ENCODE data around the gene ATP6V1G2. TPM values are rescaled to one million over a fixed set of nuclear protein-coding genes. Genes with fewer than 3 reads are reported as not detected.
A peak's percentile ranks its signal among the peaks of the same experiment; 100 is the strongest.

The ATP6V1G2 gene
- total and polyA plus RNA-seq, 2 experiments from 2014 or later, result 2.4 to 2.7 TPM

DNA sequence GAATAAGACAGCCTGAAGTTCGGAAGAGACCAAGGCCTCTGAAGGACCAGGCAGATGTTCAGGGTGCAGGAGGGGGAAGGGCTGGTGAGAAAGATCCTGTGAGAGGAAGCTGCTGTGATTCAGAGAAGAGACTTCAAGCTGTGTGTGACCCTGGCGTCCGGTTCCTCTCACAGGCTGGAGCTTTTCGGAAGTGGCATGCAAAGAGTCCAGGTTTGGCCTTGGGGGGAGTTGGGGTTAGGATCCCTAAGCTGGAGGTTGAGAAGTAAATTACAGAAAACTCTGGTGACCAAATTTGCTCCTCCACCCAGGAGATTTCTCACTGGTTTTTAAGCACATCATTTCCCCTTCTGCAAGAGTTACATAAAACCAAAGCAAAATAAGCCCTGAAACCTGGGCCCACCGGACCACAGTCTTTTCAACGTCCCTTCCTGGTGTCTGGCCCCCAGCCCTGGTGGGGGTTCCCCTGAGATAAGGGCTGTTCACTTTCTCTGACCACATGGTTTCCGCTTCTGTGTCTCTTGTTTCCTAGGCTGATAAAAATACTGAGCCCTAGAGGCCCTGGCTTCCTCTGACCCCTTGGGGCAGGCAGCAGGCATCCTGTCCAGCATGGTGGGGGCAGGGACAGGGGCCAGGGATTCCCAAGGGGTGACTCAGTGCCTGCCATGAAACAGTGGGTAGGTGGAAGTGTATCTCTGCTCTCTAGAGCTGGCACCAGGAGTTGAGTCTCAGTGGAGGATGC, 13.7 kb upstream of the ATP6V1G2 start:
- Histone ChIP-seq H3K27me3 (ENCODE audit: insufficient read depth) (no peaks in the 10 kb centered on the region), H3K36me3 (ENCODE audit: insufficient read depth) (no peaks in the 10 kb centered on the region), H3F3A (replicated peaks; ENCODE audit: low read depth) (0 out of 2 replicates have a peak, but pooled peaks cover 2% of the 10 kb centered on the region), H4K20me1 (replicated peaks; ENCODE audit: insufficient read depth) (no peaks in the 10 kb centered on the region), H3K4me3 (no peak overlapping the region), H2AFZ (no peak overlapping the region), H3K27ac (ENCODE audit: low read depth) (no peak overlapping the region), H3K79me2 (replicated peaks; ENCODE audit: insufficient read depth) (no peaks in the 10 kb centered on the region), H3K9me2 (ENCODE audit: insufficient read depth) (no peaks in the 10 kb centered on the region), H3K4me1 (ENCODE audit: insufficient read depth) (peaks cover 3% of the 10 kb centered on the region; the same call in 1 of the 2 replicates), H3K4me2 (no peak overlapping the region)
- H3K27me3 Mint-ChIP-seq (ENCODE audit: insufficient read depth, low read depth, poor library complexity), result peaks cover 3% of the 10 kb centered on the region
- TF ChIP-seq EZH2 (IDR thresholded peaks at IDR 0.05; ENCODE audit: low read depth, unreplicated experiment), result no peak
- TF ChIP-seq CREB1 (CRISPR knock-in tag; IDR thresholded peaks at IDR 0.05; ENCODE audit: low read depth), result no peak
- TF ChIP-seq POLR2AphosphoS5 (IDR thresholded peaks at IDR 0.05; ENCODE audit: low read depth), result no peak
- TF ChIP-seq STAT1 (IDR thresholded peaks at IDR 0.05; ENCODE audit: unreplicated experiment), result no peak
- TF ChIP-seq, protein P1, sequence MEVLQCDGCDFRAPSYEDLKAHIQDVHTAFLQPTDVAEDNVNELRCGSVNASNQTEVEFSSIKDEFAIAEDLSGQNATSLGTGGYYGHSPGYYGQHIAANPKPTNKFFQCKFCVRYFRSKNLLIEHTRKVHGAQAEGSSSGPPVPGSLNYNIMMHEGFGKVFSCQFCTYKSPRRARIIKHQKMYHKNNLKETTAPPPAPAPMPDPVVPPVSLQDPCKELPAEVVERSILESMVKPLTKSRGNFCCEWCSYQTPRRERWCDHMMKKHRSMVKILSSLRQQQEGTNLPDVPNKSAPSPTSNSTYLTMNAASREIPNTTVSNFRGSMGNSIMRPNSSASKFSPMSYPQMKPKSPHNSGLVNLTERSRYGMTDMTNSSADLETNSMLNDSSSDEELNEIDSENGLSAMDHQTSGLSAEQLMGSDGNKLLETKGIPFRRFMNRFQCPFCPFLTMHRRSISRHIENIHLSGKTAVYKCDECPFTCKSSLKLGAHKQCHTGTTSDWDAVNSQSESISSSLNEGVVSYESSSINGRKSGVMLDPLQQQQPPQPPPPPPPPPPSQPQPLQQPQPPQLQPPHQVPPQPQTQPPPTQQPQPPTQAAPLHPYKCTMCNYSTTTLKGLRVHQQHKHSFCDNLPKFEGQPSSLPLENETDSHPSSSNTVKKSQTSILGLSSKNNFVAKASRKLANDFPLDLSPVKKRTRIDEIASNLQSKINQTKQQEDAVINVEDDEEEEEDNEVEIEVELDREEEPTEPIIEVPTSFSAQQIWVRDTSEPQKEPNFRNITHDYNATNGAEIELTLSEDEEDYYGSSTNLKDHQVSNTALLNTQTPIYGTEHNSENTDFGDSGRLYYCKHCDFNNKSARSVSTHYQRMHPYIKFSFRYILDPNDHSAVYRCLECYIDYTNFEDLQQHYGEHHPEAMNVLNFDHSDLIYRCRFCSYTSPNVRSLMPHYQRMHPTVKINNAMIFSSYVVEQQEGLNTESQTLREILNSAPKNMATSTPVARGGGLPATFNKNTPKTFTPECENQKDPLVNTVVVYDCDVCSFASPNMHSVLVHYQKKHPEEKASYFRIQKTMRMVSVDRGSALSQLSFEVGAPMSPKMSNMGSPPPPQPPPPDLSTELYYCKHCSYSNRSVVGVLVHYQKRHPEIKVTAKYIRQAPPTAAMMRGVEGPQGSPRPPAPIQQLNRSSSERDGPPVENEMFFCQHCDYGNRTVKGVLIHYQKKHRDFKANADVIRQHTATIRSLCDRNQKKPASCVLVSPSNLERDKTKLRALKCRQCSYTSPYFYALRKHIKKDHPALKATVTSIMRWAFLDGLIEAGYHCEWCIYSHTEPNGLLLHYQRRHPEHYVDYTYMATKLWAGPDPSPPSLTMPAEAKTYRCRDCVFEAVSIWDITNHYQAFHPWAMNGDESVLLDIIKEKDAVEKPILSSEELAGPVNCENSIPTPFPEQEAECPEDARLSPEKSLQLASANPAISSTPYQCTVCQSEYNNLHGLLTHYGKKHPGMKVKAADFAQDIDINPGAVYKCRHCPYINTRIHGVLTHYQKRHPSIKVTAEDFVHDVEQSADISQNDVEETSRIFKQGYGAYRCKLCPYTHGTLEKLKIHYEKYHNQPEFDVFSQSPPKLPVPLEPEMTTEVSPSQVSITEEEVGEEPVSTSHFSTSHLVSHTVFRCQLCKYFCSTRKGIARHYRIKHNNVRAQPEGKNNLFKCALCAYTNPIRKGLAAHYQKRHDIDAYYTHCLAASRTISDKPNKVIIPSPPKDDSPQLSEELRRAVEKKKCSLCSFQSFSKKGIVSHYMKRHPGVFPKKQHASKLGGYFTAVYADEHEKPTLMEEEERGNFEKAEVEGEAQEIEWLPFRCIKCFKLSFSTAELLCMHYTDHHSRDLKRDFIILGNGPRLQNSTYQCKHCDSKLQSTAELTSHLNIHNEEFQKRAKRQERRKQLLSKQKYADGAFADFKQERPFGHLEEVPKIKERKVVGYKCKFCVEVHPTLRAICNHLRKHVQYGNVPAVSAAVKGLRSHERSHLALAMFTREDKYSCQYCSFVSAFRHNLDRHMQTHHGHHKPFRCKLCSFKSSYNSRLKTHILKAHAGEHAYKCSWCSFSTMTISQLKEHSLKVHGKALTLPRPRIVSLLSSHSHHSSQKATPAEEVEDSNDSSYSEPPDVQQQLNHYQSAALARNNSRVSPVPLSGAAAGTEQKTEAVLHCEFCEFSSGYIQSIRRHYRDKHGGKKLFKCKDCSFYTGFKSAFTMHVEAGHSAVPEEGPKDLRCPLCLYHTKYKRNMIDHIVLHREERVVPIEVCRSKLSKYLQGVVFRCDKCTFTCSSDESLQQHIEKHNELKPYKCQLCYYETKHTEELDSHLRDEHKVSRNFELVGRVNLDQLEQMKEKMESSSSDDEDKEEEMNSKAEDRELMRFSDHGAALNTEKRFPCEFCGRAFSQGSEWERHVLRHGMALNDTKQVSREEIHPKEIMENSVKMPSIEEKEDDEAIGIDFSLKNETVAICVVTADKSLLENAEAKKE (CRISPR knock-in tag; IDR thresholded peaks at IDR 0.05), result no peak
- no peak for TF ChIP-seq EZH2phosphoT487 (IDR thresholded peaks at IDR 0.05; ENCODE audit: unreplicated experiment)
- TF ChIP-seq JUNB (IDR thresholded peaks at IDR 0.05; ENCODE audit: unreplicated experiment), result no peak
- TF ChIP-seq, protein P2, sequence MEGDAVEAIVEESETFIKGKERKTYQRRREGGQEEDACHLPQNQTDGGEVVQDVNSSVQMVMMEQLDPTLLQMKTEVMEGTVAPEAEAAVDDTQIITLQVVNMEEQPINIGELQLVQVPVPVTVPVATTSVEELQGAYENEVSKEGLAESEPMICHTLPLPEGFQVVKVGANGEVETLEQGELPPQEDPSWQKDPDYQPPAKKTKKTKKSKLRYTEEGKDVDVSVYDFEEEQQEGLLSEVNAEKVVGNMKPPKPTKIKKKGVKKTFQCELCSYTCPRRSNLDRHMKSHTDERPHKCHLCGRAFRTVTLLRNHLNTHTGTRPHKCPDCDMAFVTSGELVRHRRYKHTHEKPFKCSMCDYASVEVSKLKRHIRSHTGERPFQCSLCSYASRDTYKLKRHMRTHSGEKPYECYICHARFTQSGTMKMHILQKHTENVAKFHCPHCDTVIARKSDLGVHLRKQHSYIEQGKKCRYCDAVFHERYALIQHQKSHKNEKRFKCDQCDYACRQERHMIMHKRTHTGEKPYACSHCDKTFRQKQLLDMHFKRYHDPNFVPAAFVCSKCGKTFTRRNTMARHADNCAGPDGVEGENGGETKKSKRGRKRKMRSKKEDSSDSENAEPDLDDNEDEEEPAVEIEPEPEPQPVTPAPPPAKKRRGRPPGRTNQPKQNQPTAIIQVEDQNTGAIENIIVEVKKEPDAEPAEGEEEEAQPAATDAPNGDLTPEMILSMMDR (conservative IDR thresholded peaks at IDR 0.05; ENCODE audit: low read depth in 2 of 2), result no peak
- TF ChIP-seq, protein P3, sequence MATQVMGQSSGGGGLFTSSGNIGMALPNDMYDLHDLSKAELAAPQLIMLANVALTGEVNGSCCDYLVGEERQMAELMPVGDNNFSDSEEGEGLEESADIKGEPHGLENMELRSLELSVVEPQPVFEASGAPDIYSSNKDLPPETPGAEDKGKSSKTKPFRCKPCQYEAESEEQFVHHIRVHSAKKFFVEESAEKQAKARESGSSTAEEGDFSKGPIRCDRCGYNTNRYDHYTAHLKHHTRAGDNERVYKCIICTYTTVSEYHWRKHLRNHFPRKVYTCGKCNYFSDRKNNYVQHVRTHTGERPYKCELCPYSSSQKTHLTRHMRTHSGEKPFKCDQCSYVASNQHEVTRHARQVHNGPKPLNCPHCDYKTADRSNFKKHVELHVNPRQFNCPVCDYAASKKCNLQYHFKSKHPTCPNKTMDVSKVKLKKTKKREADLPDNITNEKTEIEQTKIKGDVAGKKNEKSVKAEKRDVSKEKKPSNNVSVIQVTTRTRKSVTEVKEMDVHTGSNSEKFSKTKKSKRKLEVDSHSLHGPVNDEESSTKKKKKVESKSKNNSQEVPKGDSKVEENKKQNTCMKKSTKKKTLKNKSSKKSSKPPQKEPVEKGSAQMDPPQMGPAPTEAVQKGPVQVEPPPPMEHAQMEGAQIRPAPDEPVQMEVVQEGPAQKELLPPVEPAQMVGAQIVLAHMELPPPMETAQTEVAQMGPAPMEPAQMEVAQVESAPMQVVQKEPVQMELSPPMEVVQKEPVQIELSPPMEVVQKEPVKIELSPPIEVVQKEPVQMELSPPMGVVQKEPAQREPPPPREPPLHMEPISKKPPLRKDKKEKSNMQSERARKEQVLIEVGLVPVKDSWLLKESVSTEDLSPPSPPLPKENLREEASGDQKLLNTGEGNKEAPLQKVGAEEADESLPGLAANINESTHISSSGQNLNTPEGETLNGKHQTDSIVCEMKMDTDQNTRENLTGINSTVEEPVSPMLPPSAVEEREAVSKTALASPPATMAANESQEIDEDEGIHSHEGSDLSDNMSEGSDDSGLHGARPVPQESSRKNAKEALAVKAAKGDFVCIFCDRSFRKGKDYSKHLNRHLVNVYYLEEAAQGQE (IDR thresholded peaks at IDR 0.05; ENCODE audit: unreplicated experiment), result no peak
- TF ChIP-seq ZNF331 (CRISPR knock-in tag; IDR thresholded peaks at IDR 0.05; ENCODE audit: low read depth), result no peak
- no peak for TF ChIP-seq ZNF114 (CRISPR knock-in tag; IDR thresholded peaks at IDR 0.05)
- TF ChIP-seq NANOG (IDR thresholded peaks at IDR 0.05; ENCODE audit: borderline replicate concordance), result no peak
- no peak overlapping the region for H3K27ac Mint-ChIP-seq
- no peaks in the 10 kb centered on the region; the same call in 2 of the 3 replicates for H3K9me3 Mint-ChIP-seq
- ATAC-seq, result peak; percentile 40; the same call in 2 of the 3 replicates
- DNase-seq (ENCODE audit: low spot score), result peak; percentile 15
- no peak overlapping the region; the same call in 2 of the 3 replicates for H3K4me3 Mint-ChIP-seq
- peaks cover 18% of the 10 kb centered on the region for H3K4me1 Mint-ChIP-seq
- H3K36me3 Mint-ChIP-seq (ENCODE audit: low read depth), result peaks cover 25% of the 10 kb centered on the region

All from GM23338 (cell line).